HG02970 (cell line): ENCODE results near the gene ARHGAP9.

Experiments
- ATAC-seq: cut with Tn5 transposase; IDR thresholded peaks from one replicate; pipeline ENCODE4 v1.9.1; 2021; ENCODE audit warnings: mild to moderate bottlenecking, moderate library complexity, moderate number of reproducible peaks; ENCODE audit not compliant: unreplicated experiment, low FRiP score

ARHGAP9 gene

GRCh38 chr12:57479376-57480115 is at the start of gene ARHGAP9:
ARHGAP9 (minus strand) TSS chr12:57479866; CDS start chr12:57479406, 460 bp downstream.
- no peak for ATAC-seq

- ATAC-seq = no peak
These were observed 49.3 kb upstream of the ARHGAP9 start for GRCh38 chr12:57528831-57529555.

- ATAC-seq = no peak
These were observed 48.5 kb upstream of the ARHGAP9 start for GRCh38 chr12:57528176-57528575.

- ATAC-seq = no peak
These were observed 47.5 kb upstream of the ARHGAP9 start for GRCh38 chr12:57527184-57527583.

- ATAC-seq = no peak
These were observed 46.9 kb upstream of the ARHGAP9 start for GRCh38 chr12:57526477-57527126.

GRCh38 chr12:57525615-57526383 is 46.1 kb upstream of the ARHGAP9 start:
- ATAC-seq = no peak

- ATAC-seq = no peak
These were observed 45.3 kb upstream of the ARHGAP9 start for GRCh38 chr12:57524814-57525614.

- ATAC-seq = no peak
These were observed 44.3 kb upstream of the ARHGAP9 start for GRCh38 chr12:57523706-57524614.

GRCh38 chr12:57522887-57523705 is 43.4 kb upstream of the ARHGAP9 start:
- no peak for ATAC-seq

- peak; percentile 40 for ATAC-seq
These were observed 42.6 kb upstream of the ARHGAP9 start, which contains the start of gene MBD6 for GRCh38 chr12:57522011-57522886. MBD6 (plus strand) TSS chr12:57522824; CDS start chr12:57524304, 1,480 bp downstream.

GRCh38 chr12:57521525-57522010 is 41.9 kb upstream of the ARHGAP9 start:
- ATAC-seq = no peak

- ATAC-seq = peak; percentile 60
These were observed 40.6 kb upstream of the ARHGAP9 start, which contains the start of gene DDIT3 for GRCh38 chr12:57520053-57520818. DDIT3 (minus strand) TSS chr12:57520514; CDS start chr12:57517406, 3,108 bp downstream.

- ATAC-seq = peak; percentile 1
These were observed 40.1 kb upstream of the ARHGAP9 start for GRCh38 chr12:57519796-57520052.

- no peak for ATAC-seq
These were observed 39.5 kb upstream of the ARHGAP9 start for GRCh38 chr12:57518920-57519795.
